ENCODE measurements around the gene GIMAP7.
"Not testable (repeated sequence)": the region's sequence is repeated elsewhere in the genome, so short reads cannot be mapped to it uniquely, and the experiment has no call there.

GIMAP7 gene

GRCh38 chr7:150489782-150490181, 24.9 kb upstream of the GIMAP7 start:
- H3K4me1 Mint-ChIP-seq = peaks cover 31% of the 10 kb centered on the region
- ATAC-seq (no peak), DNase-seq (no peak)
- no peak overlapping the region for H3K27ac Mint-ChIP-seq
- H3K27me3 Mint-ChIP-seq = no peaks in the 10 kb centered on the region
- H3K4me3 Mint-ChIP-seq = no peak overlapping the region
- H3K9me3 Mint-ChIP-seq = peaks cover 4 to 14% of the 10 kb centered on the region in 2 donors

- not testable (repeated sequence) for DNase-seq, H3K27ac Mint-ChIP-seq, ATAC-seq, H3K27me3 Mint-ChIP-seq, H3K4me3 Mint-ChIP-seq
- H3K4me1 Mint-ChIP-seq = peaks cover 15% of the 10 kb centered on the region
- H3K9me3 Mint-ChIP-seq = peaks cover 15 to 28% of the 10 kb centered on the region in 2 donors
Observed at GRCh38 chr7:150493442-150493841, 21.2 kb upstream of the GIMAP7 start.

- Mint-ChIP-seq H3K27ac (peak overlapping the region; percentile 89 to 96), H3K4me3 (peak overlapping the region; percentile 53 to 71), H3K9me3 (peaks cover 19 to 26% of the 10 kb centered on the region in 2 donors), H3K4me1 (peaks cover 58% of the 10 kb centered on the region), H3K27me3 (no peaks in the 10 kb centered on the region)
- no peak for DNase-seq
- ATAC-seq = peak; percentile 89
Observed at GRCh38 chr7:150502519-150502918, 12.2 kb upstream of the GIMAP7 start.

- Mint-ChIP-seq H3K4me3 (peak overlapping the region; percentile 53 to 71), H3K9me3 (peaks cover 13 to 22% of the 10 kb centered on the region in 2 donors), H3K4me1 (peaks cover 62% of the 10 kb centered on the region), H3K27me3 (no peaks in the 10 kb centered on the region), H3K27ac (peak overlapping the region; percentile 89 to 96)
- ATAC-seq (no peak), DNase-seq (no peak)
Observed at GRCh38 chr7:150503155-150503554, 11.5 kb upstream of the GIMAP7 start.

- no peaks in the 10 kb centered on the region for H3K27me3 Mint-ChIP-seq
- peaks cover 67% of the 10 kb centered on the region for H3K4me1 Mint-ChIP-seq
- H3K4me3 Mint-ChIP-seq = peak overlapping the region; percentile 52 to 71
- peaks cover 9 to 20% of the 10 kb centered on the region in 2 donors for H3K9me3 Mint-ChIP-seq
- ATAC-seq (peak; percentile 24), DNase-seq (no peak)
- peak overlapping the region; percentile 56 to 96 for H3K27ac Mint-ChIP-seq
Observed at GRCh38 chr7:150503581-150503980, 11.1 kb upstream of the GIMAP7 start.

GRCh38 chr7:150507947-150508602, 6.6 kb upstream of the GIMAP7 start:
- peaks cover 19 to 25% of the 10 kb centered on the region in 2 donors for H3K9me3 Mint-ChIP-seq
- peak; percentile 73 for ATAC-seq
- H3K27me3 Mint-ChIP-seq = no peaks in the 10 kb centered on the region
- peaks cover 97% of the 10 kb centered on the region for H3K4me1 Mint-ChIP-seq
- no peak for DNase-seq
- peak overlapping the region; percentile 40 to 90 for H3K27ac Mint-ChIP-seq
- H3K4me3 Mint-ChIP-seq = peak overlapping the region; percentile 52 to 63

GRCh38 chr7:150511048-150511447, 3.6 kb upstream of the GIMAP7 start:
- Mint-ChIP-seq H3K4me3 (peak overlapping the region; percentile 2 to 66), H3K27me3 (no peaks in the 10 kb centered on the region), H3K4me1 (peaks cover 83% of the 10 kb centered on the region), H3K27ac (peak overlapping the region; percentile 8 to 85), H3K9me3 (peaks cover 19 to 25% of the 10 kb centered on the region in 2 donors)
- DNase-seq = no peak
- ATAC-seq = no peak

GRCh38 chr7:150513758-150514157, 914 bp upstream of the GIMAP7 start:
- DNase-seq = no peak
- H3K27me3 Mint-ChIP-seq = no peaks in the 10 kb centered on the region
- ATAC-seq = no peak
- peak overlapping the region; percentile 96 to 100 for H3K4me3 Mint-ChIP-seq
- H3K27ac Mint-ChIP-seq = peak overlapping the region; percentile 93 to 98
- peaks cover 19 to 21% of the 10 kb centered on the region in 2 donors for H3K9me3 Mint-ChIP-seq
- peaks cover 62% of the 10 kb centered on the region for H3K4me1 Mint-ChIP-seq

GRCh38 chr7:150515248-150516147, 826 bp downstream of the GIMAP7 start:
- H3K4me3 Mint-ChIP-seq = peak overlapping the region; percentile 96 to 100
- DNase-seq (peak in 1 of 2 donors; percentile 40), ATAC-seq (peak; percentile 54)
- peaks cover 7 to 9% of the 10 kb centered on the region in 2 donors for H3K9me3 Mint-ChIP-seq
- no peaks in the 10 kb centered on the region for H3K27me3 Mint-ChIP-seq
- H3K4me1 Mint-ChIP-seq = peaks cover 54% of the 10 kb centered on the region
- H3K27ac Mint-ChIP-seq = peak overlapping the region; percentile 93 to 98

GRCh38 chr7:150516956-150517745, 2.5 kb downstream of the GIMAP7 start:
- H3K4me3 Mint-ChIP-seq = peak overlapping the region; percentile 84 to 96
- DNase-seq = no peak
- H3K4me1 Mint-ChIP-seq = peaks cover 47% of the 10 kb centered on the region
- H3K27ac Mint-ChIP-seq = peak overlapping the region in 1 of 2 donors; percentile 93
- no peaks in the 10 kb centered on the region for H3K27me3 Mint-ChIP-seq
- no peaks in the 10 kb centered on the region for H3K9me3 Mint-ChIP-seq
- no peak for ATAC-seq

- no peaks in the 10 kb centered on the region for H3K27me3 Mint-ChIP-seq
- H3K4me1 Mint-ChIP-seq = peaks cover 39% of the 10 kb centered on the region
- H3K4me3 Mint-ChIP-seq = peak overlapping the region; percentile 82 to 96
- DNase-seq = no peak
- H3K27ac Mint-ChIP-seq = peak overlapping the region in 1 of 2 donors; percentile 95
- no peak for ATAC-seq
- no peaks in the 10 kb centered on the region for H3K9me3 Mint-ChIP-seq
Observed at GRCh38 chr7:150519310-150519709, 4.6 kb downstream of the GIMAP7 start.

- DNase-seq (peak in 1 of 2 donors; percentile 57), ATAC-seq (peak; percentile 56)
- Mint-ChIP-seq H3K27ac (peak overlapping the region; percentile 98 to 100), H3K27me3 (no peaks in the 10 kb centered on the region), H3K4me1 (peaks cover 42% of the 10 kb centered on the region), H3K9me3 (no peaks in the 10 kb centered on the region), H3K4me3 (peak overlapping the region; percentile 81 to 96)
Observed at GRCh38 chr7:150520145-150520544, 5.5 kb downstream of the GIMAP7 start.

GRCh38 chr7:150522931-150523330, 8.3 kb downstream of the GIMAP7 start:
- not testable (repeated sequence) for ATAC-seq, H3K27me3 Mint-ChIP-seq, DNase-seq, H3K27ac Mint-ChIP-seq
- Mint-ChIP-seq H3K4me1 (peaks cover 59% of the 10 kb centered on the region), H3K4me3 (peak overlapping the region in 1 of 2 donors; percentile 66), H3K9me3 (peaks cover 10 to 19% of the 10 kb centered on the region in 2 donors)

GRCh38 chr7:150524018-150524417, 9.3 kb downstream of the GIMAP7 start:
- H3K9me3 Mint-ChIP-seq = peaks cover 21 to 30% of the 10 kb centered on the region in 2 donors
- DNase-seq (peak in 1 of 2 donors; percentile 39), ATAC-seq (peak; percentile 88)
- H3K4me3 Mint-ChIP-seq = no peak overlapping the region
- H3K27ac Mint-ChIP-seq = no peak overlapping the region
- no peaks in the 10 kb centered on the region for H3K27me3 Mint-ChIP-seq
- peaks cover 57% of the 10 kb centered on the region for H3K4me1 Mint-ChIP-seq

- Mint-ChIP-seq H3K4me3 (no peak overlapping the region), H3K27ac (no peak overlapping the region), H3K9me3 (peaks cover 62 to 75% of the 10 kb centered on the region in 2 donors), H3K27me3 (no peaks in the 10 kb centered on the region), H3K4me1 (peaks cover 27% of the 10 kb centered on the region)
- ATAC-seq (no peak), DNase-seq (no peak)
Observed at GRCh38 chr7:150531704-150532103, 17.0 kb downstream of the GIMAP7 start.
